PC-9 (cell line): ENCODE measurements around the gene RNF144A. TPM values are rescaled to one million over a fixed set of nuclear protein-coding genes. Genes with fewer than 3 reads are reported as not detected.

Experiments
- BruUV-seq: library from RNA; stranded (reverse); fragments of 400-500 nt; replicated peaks from 2 replicates; lab custom pipeline; 2021; lab: Mats Ljungman, UMichigan
- CTCF ChIA-PET: fragments of 300-600 bp; sonication (Branson Sonifier 250); formaldehyde crosslinking; loops from one replicate; lab custom pipeline; 2022; ENCODE audit warnings: antibody characterized with exemption; lab: Charles Lee
- POLR2A ChIA-PET: fragments of 300-600 bp; sonication (Branson Sonifier 250); formaldehyde crosslinking; loops from one replicate; lab custom pipeline; 2022; ENCODE audit warnings: antibody characterized with exemption; ENCODE audit not compliant: unreplicated experiment; lab: Charles Lee
- DNase-seq, 2 experiments: peaks; one replicate each; pipeline versions ENCODE4 v3.0.0 to v3.0.0-alpha.2; 2015 to 2022; ENCODE audit warnings: mixed read lengths in 1 of 2
- H2AFZ ChIP-seq: fragments of 200-600 bp; sonication (generic); 2 replicates; pipeline ENCODE4 v1.8.1; 2017; ENCODE audit warnings: antibody characterized with exemption
- H3F3A ChIP-seq: fragments of 200-600 bp; sonication (generic); 2 replicates; pipeline ENCODE4 v1.8.1; 2017; ENCODE audit warnings: antibody characterized with exemption, mild to moderate bottlenecking, low read depth; ENCODE audit not compliant: insufficient read depth
- H3K27ac ChIP-seq: fragments of 200-600 bp; sonication (generic); 2 replicates; pipeline ENCODE4 v1.6.1; 2016; ENCODE audit warnings: mixed run types
- H3K27me3 ChIP-seq: fragments of 200-600 bp; sonication (generic); 2 replicates; pipeline ENCODE4 v1.6.1; 2016; ENCODE audit warnings: low read depth, mixed run types; ENCODE audit not compliant: insufficient read depth
- H3K36me3 ChIP-seq: fragments of 200-600 bp; sonication (generic); 2 replicates; pipeline ENCODE4 v1.6.1; 2016; ENCODE audit warnings: low read depth, mixed run types
- H3K4me1 ChIP-seq: fragments of 200-600 bp; sonication (generic); replicated peaks from 2 replicates; pipeline ENCODE4 v1.6.1; 2016; ENCODE audit warnings: mixed run types; ENCODE audit not compliant: insufficient read depth
- H3K4me2 ChIP-seq: fragments of 200-600 bp; sonication (generic); 2 replicates; pipeline ENCODE4 v1.6.1; 2017; ENCODE audit warnings: mixed run types
- H3K4me3 ChIP-seq: fragments of 200-600 bp; sonication (generic); 2 replicates; pipeline ENCODE4 v1.6.1; 2016; ENCODE audit warnings: mixed run types
- H3K79me2 ChIP-seq: fragments of 200-600 bp; sonication (generic); 2 replicates; pipeline ENCODE4 v1.6.1; 2017; ENCODE audit warnings: low read depth, mixed run types
- H3K9me2 ChIP-seq: fragments of 200-600 bp; sonication (generic); 2 replicates; pipeline ENCODE4 v1.8.1; 2017; ENCODE audit warnings: mild to moderate bottlenecking; ENCODE audit not compliant: insufficient read depth
- H3K9me3 ChIP-seq: fragments of 200-600 bp; sonication (generic); 2 replicates; pipeline ENCODE4 v1.8.1; 2016; ENCODE audit warnings: low read depth; ENCODE audit not compliant: insufficient read depth
- H4K20me1 ChIP-seq: fragments of 200-600 bp; sonication (generic); 2 replicates; pipeline ENCODE4 v1.8.1; 2017; ENCODE audit not compliant: insufficient read depth
- EZH2 ChIP-seq: fragments of 200-600 bp; sonication (generic); IDR thresholded peaks from 2 replicates; pipeline ENCODE4 v1.8.0; 2017; ENCODE audit warnings: antibody characterized with exemption, low read depth
- intact Hi-C: fragments of 100-400 bp; cut with micrococcal nuclease; formaldehyde crosslinking; loops from one replicate; pipeline ENCODE4 v1.10.0; 2022; ENCODE audit not compliant: unreplicated experiment
- total RNA-seq: library from RNA; stranded (reverse); gene quantifications from 2 replicates; pipeline ENCODE4 v1.2.3, GENCODE V29; 2021
- TF ChIP-seq, protein P1 (sequence below): fragments of 200-600 bp; sonication (generic); conservative IDR thresholded peaks from 2 replicates; pipeline ENCODE4 v1.6.1; 2017; ENCODE audit warnings: mixed run types, antibody characterized with exemption, mild to moderate bottlenecking, moderate library complexity

RNF144A gene
- total RNA-seq, 1 experiment from 2014 or later, result 0.94 TPM

DNA sequence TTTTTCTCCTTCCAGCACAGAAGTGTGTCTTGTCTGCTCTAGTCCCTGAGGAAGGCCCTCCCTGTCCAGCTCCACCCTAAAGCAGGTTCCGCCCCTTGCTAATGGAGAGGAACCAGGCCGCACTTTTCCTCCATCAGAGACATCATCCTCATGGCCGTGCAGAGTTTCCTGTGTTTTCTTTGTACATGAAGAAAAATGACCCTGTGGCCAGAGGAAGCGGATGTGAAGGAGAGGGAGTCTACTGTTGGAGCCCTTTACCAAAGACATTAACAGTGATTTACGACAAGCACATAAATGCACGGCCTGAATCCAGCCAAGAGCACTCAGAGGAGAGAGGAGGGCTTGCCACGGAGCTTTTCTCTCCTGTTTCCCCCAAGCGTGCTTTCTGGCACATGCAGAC lies 109.5 kb downstream of the RNF144A start:
- Histone ChIP-seq H4K20me1 (no peaks in the 10 kb centered on the region), H3K36me3 (no peaks in the 10 kb centered on the region), H2AFZ (no peak overlapping the region), H3K27me3 (no peaks in the 10 kb centered on the region), H3F3A (no peaks in the 10 kb centered on the region), H3K9me2 (no peaks in the 10 kb centered on the region), H3K4me2 (no peak overlapping the region), H3K9me3 (no peaks in the 10 kb centered on the region), H3K4me1 (no peaks in the 10 kb centered on the region), H3K4me3 (no peak overlapping the region), H3K27ac (no peak overlapping the region), H3K79me2 (no peaks in the 10 kb centered on the region)
- intact Hi-C loops, result no loop called here
- TF ChIP-seq EZH2, result no peak
- TF ChIP-seq, protein P1, sequence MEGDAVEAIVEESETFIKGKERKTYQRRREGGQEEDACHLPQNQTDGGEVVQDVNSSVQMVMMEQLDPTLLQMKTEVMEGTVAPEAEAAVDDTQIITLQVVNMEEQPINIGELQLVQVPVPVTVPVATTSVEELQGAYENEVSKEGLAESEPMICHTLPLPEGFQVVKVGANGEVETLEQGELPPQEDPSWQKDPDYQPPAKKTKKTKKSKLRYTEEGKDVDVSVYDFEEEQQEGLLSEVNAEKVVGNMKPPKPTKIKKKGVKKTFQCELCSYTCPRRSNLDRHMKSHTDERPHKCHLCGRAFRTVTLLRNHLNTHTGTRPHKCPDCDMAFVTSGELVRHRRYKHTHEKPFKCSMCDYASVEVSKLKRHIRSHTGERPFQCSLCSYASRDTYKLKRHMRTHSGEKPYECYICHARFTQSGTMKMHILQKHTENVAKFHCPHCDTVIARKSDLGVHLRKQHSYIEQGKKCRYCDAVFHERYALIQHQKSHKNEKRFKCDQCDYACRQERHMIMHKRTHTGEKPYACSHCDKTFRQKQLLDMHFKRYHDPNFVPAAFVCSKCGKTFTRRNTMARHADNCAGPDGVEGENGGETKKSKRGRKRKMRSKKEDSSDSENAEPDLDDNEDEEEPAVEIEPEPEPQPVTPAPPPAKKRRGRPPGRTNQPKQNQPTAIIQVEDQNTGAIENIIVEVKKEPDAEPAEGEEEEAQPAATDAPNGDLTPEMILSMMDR, result no peak
- no peak for DNase-seq
- CTCF ChIA-PET, result no interaction called here
- BruUV-seq, result no TSS peak
- POLR2A ChIA-PET, result no interaction called here

DNA sequence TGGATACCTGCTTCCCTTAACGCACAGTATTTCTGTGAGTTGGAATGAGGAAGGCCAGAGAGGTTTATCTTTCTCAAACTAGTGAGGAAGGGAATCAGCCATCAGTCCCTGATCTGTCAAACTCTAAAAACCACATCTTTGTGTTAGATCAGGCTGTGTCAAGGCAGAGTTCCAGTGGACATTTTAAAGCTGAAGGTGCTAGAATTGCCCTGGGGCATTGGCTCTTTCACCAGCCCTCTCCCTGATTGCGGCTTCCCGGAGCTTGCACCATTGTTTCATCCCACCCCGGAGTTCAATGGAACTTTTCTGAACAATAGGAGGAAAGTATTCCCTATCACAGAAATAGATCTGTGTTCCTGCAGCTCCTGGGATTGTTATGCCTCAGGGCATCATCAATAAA lies 110.2 kb downstream of the RNF144A start:
- Histone ChIP-seq H3K9me3 (0 out of 2 replicates have a peak, but pooled peaks cover under 1% of the 10 kb centered on the region), H3F3A (peaks cover under 1% of the 10 kb centered on the region; the same call in 1 of the 2 replicates), H4K20me1 (no peaks in the 10 kb centered on the region), H3K9me2 (no peaks in the 10 kb centered on the region), H3K4me1 (no peaks in the 10 kb centered on the region), H3K79me2 (no peaks in the 10 kb centered on the region), H3K27me3 (no peaks in the 10 kb centered on the region), H3K36me3 (no peaks in the 10 kb centered on the region), H2AFZ (no peak overlapping the region), H3K4me2 (no peak overlapping the region), H3K4me3 (no peak overlapping the region), H3K27ac (no peak overlapping the region)
- no TSS peak for BruUV-seq
- intact Hi-C loops, result no loop called here
- TF ChIP-seq, protein P1, result no peak
- no peak for TF ChIP-seq EZH2
- CTCF ChIA-PET, result no interaction called here
- no peak for DNase-seq
- POLR2A ChIA-PET, result no interaction called here

DNA sequence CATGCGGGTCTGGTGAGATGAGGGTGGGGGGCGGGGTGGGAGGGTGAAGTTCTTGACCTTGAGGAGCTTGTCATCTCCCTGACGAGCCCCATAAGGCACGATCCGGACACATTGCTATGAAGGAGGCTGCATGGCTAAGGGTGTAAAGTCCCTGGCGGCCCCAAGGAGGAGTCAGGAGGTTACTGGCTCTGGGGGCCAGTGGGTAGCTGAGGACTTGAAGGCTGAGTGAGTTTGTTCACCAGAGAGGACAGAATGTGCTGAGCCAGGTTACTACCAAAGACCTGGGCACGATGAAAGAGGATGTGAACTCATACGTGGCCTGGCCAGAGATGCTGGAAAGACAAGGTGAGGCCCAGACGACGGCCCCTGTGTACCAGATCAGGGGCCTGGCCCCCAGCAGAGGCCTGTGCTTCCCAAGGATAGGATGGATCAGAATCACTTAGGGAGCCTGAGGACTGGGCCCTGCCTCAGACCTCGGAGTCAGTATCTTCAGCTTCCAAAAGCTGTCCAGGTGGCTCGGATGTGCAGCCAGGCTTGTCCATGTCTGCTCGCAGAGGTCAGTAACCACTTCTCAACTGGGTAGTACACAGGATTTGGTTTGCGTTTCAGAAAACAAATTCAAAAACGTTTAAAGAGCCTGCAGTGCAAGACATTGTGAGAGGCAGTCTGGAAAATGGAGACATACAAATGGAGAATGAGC lies 110.9 kb downstream of the RNF144A start:
- Histone ChIP-seq H3K9me3 (0 out of 2 replicates have a peak, but pooled peaks cover 5% of the 10 kb centered on the region), H3K27me3 (no peaks in the 10 kb centered on the region), H3K79me2 (no peaks in the 10 kb centered on the region), H3K4me3 (no peak overlapping the region), H3K4me2 (no peak overlapping the region), H3K27ac (no peak overlapping the region), H3F3A (peaks cover 6% of the 10 kb centered on the region; the same call in 1 of the 2 replicates), H3K9me2 (no peaks in the 10 kb centered on the region), H3K4me1 (no peaks in the 10 kb centered on the region), H3K36me3 (no peaks in the 10 kb centered on the region), H4K20me1 (no peaks in the 10 kb centered on the region), H2AFZ (no peak overlapping the region)
- POLR2A ChIA-PET, result no interaction called here
- no TSS peak for BruUV-seq
- CTCF ChIA-PET, result no interaction called here
- intact Hi-C loops, result no loop called here
- no peak for DNase-seq
- TF ChIP-seq, protein P1, result no peak
- TF ChIP-seq EZH2, result no peak
